Measurements from ENCODE around the gene AK9. TPM values are rescaled to one million over a fixed set of nuclear protein-coding genes. Genes with fewer than 3 reads are reported as not detected.

Gene AK9
- total and polyA plus RNA-seq, 9 of the 15 experiments (the other 6 are each of a cell fraction or from before 2014, with no cell fraction given) = 0.59 to 1.9 (median 1.2) TPM

DNA sequence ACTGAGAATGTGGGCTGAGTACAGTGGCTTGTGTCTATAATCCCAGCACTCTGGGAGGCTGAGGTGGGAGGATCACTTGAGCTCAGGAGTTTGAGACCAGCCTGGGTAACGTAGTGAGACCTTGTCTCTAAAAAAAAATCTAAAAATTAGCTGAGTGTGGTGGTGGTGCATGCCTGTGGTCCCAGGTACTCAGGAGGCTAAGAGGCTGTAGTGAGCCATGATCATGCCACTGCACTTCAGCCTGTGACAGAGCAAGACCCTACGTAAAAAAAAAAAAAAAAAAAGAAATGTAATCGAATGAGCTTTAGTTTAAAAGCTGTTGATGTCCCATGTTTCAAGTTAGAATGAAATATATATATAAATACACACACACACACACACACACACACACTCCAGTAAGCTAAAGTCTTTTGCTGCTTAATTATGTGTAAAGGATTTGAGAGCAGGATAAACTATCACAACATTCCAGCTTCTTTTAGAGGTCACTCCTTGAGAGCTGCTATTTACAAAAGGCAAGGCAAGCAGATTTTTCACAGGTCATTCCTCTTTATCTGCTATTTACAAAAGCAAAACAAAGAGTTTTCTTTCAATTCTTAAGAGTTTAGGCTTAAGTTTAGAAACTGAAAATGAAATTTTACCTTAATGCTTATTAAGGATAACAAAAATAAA lies 230.7 kb downstream of the AK9 start:
- DNase-seq (ENCODE audit: extremely low read depth in 1 of 4, low spot score in 3 of 4) = no peak
- H3K36me3 ChIP-seq (ENCODE audit: control insufficient read depth, insufficient read depth, low read length) = peaks cover 38% of the 10 kb centered on the region
- H3K9me1 ChIP-seq (ENCODE audit: control insufficient read depth, insufficient read depth, low read length) = no peaks in the 10 kb centered on the region
- ATAC-seq = no peak
- H3K9ac ChIP-seq (ENCODE audit: insufficient read depth in 1 of 2, low read depth in 2 of 2, low read length in 2 of 2) = no peak overlapping the region
- H3K4me3 ChIP-seq = no peak overlapping the region
- WGBS (ENCODE audit: insufficient coverage, low coverage, missing lambda C conversion rate) = 69% methylated on average over 2 of the region's 3 CpGs
- ChIA-PET POLR2A (interaction anchor here (0.6 to 1.7 kb wide), 6 partner anchors 8 to 79 kb away, joined by 3 to 5 read pairs (median 3); no protein-coding TSS in a partner anchor), CTCF (ENCODE audit: low intra/inter-chr PET ratio) (no interaction called here)
- FAIRE-seq = no peak
- H3K4me1 ChIP-seq (replicated peaks in 1 of 2; ENCODE audit: control insufficient read depth in 2 of 2, insufficient read depth in 2 of 2, low read length in 2 of 2) = peaks cover 5 to 14% of the 10 kb centered on the region in 2 experiments; a peak in 4 of 5 replicates
- H3K79me2 ChIP-seq (ENCODE audit: control insufficient read depth, insufficient read depth, low read length) = peaks cover 2% of the 10 kb centered on the region; the same call in 1 of the 3 replicates
- H3K27me3 ChIP-seq (ENCODE audit: control insufficient read depth in 2 of 2, insufficient read depth in 2 of 2, low read length in 2 of 2) = no peaks in the 10 kb centered on the region
- H4K20me1 ChIP-seq (replicated peaks; ENCODE audit: control insufficient read depth, insufficient read depth, low read length) = no peaks in the 10 kb centered on the region
- intact Hi-C loops (cut with micrococcal nuclease) (no loop called here), in situ Hi-C loops (cut with MboI) (no loop called here)
- TF ChIP-seq, protein P1, sequence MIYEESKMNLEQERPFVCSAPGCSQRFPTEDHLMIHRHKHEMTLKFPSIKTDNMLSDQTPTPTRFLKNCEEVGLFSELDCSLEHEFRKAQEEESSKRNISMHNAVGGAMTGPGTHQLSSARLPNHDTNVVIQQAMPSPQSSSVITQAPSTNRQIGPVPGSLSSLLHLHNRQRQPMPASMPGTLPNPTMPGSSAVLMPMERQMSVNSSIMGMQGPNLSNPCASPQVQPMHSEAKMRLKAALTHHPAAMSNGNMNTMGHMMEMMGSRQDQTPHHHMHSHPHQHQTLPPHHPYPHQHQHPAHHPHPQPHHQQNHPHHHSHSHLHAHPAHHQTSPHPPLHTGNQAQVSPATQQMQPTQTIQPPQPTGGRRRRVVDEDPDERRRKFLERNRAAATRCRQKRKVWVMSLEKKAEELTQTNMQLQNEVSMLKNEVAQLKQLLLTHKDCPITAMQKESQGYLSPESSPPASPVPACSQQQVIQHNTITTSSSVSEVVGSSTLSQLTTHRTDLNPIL (CRISPR knock-in tag; IDR thresholded peaks at IDR 0.05) = no peak
- TF ChIP-seq ATF1 (CRISPR knock-in tag; IDR thresholded peaks at IDR 0.05) (no peak), ATF1 (tag; IDR thresholded peaks at IDR 0.05) (no peak), TCF3 (CRISPR knock-in tag; IDR thresholded peaks at IDR 0.05) (0 out of 2 replicates have a peak, but pooled peaks have one; percentile 13), BRD4 (IDR thresholded peaks at IDR 0.05) (no peak), TAL1 (IDR thresholded peaks at IDR 0.05) (0 out of 2 replicates have a peak, but pooled peaks have one; percentile 7), ZZZ3 (IDR thresholded peaks at IDR 0.05) (no peak), ZNF316 (IDR thresholded peaks at IDR 0.05) (peak; percentile 47), ZFP36 (IDR thresholded peaks at IDR 0.05; ENCODE audit: low read depth, low read length, partially characterized antibody) (no peak), GATAD2B (IDR thresholded peaks at IDR 0.05; ENCODE audit: borderline replicate concordance) (no peak), ZNF780A (CRISPR knock-in tag; IDR thresholded peaks at IDR 0.05) (no peak), C11orf30 (IDR thresholded peaks at IDR 0.05; ENCODE audit: low read depth) (peak; percentile 17; the same call in 1 of the 2 replicates), MECOM (CRISPR knock-in tag; IDR thresholded peaks at IDR 0.05) (no peak)
- TF ChIP-seq, protein P2, sequence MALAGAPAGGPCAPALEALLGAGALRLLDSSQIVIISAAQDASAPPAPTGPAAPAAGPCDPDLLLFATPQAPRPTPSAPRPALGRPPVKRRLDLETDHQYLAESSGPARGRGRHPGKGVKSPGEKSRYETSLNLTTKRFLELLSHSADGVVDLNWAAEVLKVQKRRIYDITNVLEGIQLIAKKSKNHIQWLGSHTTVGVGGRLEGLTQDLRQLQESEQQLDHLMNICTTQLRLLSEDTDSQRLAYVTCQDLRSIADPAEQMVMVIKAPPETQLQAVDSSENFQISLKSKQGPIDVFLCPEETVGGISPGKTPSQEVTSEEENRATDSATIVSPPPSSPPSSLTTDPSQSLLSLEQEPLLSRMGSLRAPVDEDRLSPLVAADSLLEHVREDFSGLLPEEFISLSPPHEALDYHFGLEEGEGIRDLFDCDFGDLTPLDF (CRISPR knock-in tag; IDR thresholded peaks at IDR 0.05) = no peak
- TF ChIP-seq, protein P3, sequence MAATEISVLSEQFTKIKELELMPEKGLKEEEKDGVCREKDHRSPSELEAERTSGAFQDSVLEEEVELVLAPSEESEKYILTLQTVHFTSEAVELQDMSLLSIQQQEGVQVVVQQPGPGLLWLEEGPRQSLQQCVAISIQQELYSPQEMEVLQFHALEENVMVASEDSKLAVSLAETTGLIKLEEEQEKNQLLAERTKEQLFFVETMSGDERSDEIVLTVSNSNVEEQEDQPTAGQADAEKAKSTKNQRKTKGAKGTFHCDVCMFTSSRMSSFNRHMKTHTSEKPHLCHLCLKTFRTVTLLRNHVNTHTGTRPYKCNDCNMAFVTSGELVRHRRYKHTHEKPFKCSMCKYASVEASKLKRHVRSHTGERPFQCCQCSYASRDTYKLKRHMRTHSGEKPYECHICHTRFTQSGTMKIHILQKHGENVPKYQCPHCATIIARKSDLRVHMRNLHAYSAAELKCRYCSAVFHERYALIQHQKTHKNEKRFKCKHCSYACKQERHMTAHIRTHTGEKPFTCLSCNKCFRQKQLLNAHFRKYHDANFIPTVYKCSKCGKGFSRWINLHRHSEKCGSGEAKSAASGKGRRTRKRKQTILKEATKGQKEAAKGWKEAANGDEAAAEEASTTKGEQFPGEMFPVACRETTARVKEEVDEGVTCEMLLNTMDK (IDR thresholded peaks at IDR 0.05; ENCODE audit: borderline replicate concordance, insufficient read depth, low read depth, low read length, poor library complexity, severe bottlenecking) = no peak
- TF ChIP-seq, protein P4, sequence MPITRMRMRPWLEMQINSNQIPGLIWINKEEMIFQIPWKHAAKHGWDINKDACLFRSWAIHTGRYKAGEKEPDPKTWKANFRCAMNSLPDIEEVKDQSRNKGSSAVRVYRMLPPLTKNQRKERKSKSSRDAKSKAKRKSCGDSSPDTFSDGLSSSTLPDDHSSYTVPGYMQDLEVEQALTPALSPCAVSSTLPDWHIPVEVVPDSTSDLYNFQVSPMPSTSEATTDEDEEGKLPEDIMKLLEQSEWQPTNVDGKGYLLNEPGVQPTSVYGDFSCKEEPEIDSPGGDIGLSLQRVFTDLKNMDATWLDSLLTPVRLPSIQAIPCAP (CRISPR knock-in tag; IDR thresholded peaks at IDR 0.05; ENCODE audit: borderline replicate concordance) = no peak
- no peaks in the 10 kb centered on the region for H3K9me3 ChIP-seq (replicated peaks; ENCODE audit: control insufficient read depth, insufficient read depth, low read depth, low read length)
- H2AFZ ChIP-seq (ENCODE audit: low read depth, low read length) = no peak overlapping the region
- H3K4me2 ChIP-seq (ENCODE audit: insufficient read depth, low read length) = no peak overlapping the region
- no peak overlapping the region for H3K27ac ChIP-seq (ENCODE audit: extremely low read depth, low read depth, low read length)
- no TSS peak for BruUV-seq (replicated peaks)

All from K562 (cell line).